EL (cell line): ENCODE measurements around the gene POLG2.
"Not testable (repeated sequence)": the region's sequence is repeated elsewhere in the genome, so short reads cannot be mapped to it uniquely, and the experiment has no call there.

Source experiments
- DNase-seq: peaks from one replicate; pipeline ENCODE4 v3.0.0-alpha.2; 2016

Gene POLG2

DNA sequence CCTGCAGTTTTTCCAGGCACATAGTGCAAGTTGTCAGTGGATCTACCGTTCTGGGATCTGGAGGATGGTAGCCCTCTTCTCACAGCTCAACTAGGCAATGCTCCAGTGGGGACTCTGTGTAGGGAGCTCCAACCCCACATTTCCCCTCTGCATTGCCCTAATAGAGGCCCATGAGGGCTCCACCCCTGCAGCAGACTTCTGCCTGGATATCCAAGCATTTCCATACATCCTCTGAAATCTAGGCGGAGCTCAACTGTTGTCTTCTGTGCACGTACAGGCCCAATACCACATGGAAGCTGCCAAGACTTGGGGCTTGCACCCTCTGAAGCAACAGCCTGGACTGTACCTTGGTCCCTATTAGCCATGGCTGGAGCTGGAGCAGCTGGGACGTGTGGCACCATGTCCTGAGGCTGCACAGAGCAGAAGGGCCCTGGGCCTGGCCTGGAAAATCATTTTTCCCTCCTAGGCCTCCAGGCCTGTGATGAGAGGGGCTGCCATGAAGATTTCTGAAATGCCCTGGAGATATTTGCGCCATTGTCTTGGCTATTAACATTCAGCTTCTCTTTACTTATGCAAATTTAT, 58.8 kb downstream of the POLG2 start:
- no peak for DNase-seq

DNA sequence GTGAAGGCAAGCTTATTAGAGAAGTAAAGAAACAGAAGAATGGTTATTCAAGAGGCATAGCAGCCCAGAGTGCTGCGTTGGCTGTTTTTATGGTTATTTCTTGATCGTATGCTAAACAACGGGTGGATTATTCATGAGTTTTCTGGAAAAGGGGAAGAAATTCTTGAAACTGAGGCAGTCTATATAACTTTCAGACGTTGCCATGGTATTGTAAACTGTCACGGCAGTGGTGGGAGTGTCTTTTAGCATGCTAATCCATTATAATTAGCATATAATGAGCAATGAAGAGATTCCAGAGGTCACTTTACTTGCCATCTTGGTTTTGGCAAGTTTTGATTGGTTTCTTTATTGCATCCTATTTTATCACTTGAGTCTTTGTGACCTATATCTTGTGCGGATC, 65.3 kb downstream of the POLG2 start:
- no peak for DNase-seq

DNA sequence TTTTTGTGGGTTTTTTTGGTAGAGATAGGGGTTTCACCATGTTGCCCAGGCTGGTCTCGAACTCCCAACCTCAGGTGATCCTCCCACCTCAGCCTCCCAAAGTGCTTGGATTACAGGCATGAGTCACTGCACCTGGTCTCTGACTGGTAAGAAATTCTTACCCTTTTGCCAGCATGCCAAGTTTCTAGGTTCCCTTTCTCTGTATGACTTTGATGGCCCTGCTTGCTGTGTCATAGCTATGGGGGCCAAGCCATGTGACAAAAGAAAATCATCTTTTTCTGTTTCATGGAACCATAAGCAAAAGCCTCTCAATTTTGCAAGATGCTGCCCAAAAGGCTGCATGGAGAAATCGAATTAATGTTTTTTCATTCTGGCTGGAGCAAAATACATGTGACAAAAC, 66.8 kb downstream of the POLG2 start:
- DNase-seq = not testable (repeated sequence)

DNA sequence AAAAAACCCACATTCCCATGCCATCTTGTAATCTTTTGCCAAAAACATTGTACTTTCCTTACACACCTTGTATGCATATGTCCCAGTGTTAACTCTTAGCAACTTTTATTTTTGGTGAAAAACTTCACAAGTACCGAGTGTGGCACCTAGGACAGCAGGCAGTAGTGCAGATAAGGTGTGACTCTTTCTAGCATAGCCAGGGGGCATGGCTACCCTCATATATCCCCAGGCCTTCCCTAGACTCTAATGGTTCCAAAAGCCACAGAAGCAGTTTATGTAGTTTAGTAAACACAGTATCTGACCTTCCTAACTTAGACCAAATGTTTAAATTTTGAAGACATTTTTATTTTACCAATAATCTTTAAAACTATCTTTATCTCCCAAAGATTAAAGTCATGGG, 68.4 kb downstream of the POLG2 start:
- DNase-seq = no peak
